Transverse colon (tissue), 4 donors: ENCODE measurements around the gene TMEFF1. TPM values are rescaled to one million over a fixed set of nuclear protein-coding genes. Genes with fewer than 3 reads are reported as not detected.

Experiments
- DNase-seq: peaks from one replicate; pipeline ENCODE4 v3.0.0-alpha.2; 2019
- H3K27ac ChIP-seq, 4 donors: fragments of 200-600 bp; sonication (generic); 2 replicates each; pipeline ENCODE4 v1.5.1; 2016 to 2018; ENCODE audit warnings: inconsistent platforms in 4 of 4
- H3K27me3 ChIP-seq: fragments of 200-600 bp; sonication (generic); 2 replicates; pipeline ENCODE4 v1.5.1; 2017; ENCODE audit warnings: inconsistent platforms
- H3K36me3 ChIP-seq, 4 donors: fragments of 200-600 bp; sonication (generic); 2 replicates each; pipeline ENCODE4 v1.5.1; 2017 to 2019; ENCODE audit warnings: inconsistent platforms in 4 of 4
- H3K4me1 ChIP-seq, 4 donors: fragments of 200-600 bp; sonication (generic); 2 replicates each; pipeline ENCODE4 v1.5.1; 2017 to 2020; ENCODE audit warnings: inconsistent platforms in 4 of 4
- H3K4me3 ChIP-seq, 4 donors: fragments of 200-600 bp; sonication (generic); 1 replicate in 1 of 4; 2 replicates in 3 of 4; pipeline versions ENCODE4 v1.5.1 to v1.6.1; 2017 to 2019; ENCODE audit warnings: inconsistent platforms in 4 of 4
- H3K9me3 ChIP-seq, 2 donors: fragments of 200-600 bp; sonication (generic); 2 replicates each; pipeline ENCODE4 v1.5.1; 2017 to 2019; ENCODE audit warnings: inconsistent platforms in 2 of 2
- CTCF ChIP-seq, 5 experiments: fragments of 200-600 bp in 3 of 5; fragments of 450-650 bp in 2 of 5; sonication (generic) in 3 of 5; IDR thresholded peaks; 1 replicate in 2 of 5; 2 replicates in 3 of 5; pipeline ENCODE4 v1.5.1; 2016 to 2017; ENCODE audit warnings: antibody characterized with exemption in 5 of 5, inconsistent platforms in 3 of 5, mild to moderate bottlenecking in 2 of 5, moderate library complexity in 1 of 5
- EP300 ChIP-seq: sonication (generic); formaldehyde crosslinking; IDR thresholded peaks from one replicate; pipeline ENCODE4 v1.6.1; 2017; ENCODE audit warnings: antibody characterized with exemption, low read depth
- POLR2A ChIP-seq: fragments of 450-650 bp; IDR thresholded peaks from one replicate; pipeline ENCODE4 v1.6.1; 2016; ENCODE audit warnings: antibody characterized with exemption, mild to moderate bottlenecking, moderate library complexity
- POLR2AphosphoS5 ChIP-seq, 3 donors: sonication (generic); formaldehyde crosslinking; IDR thresholded peaks; one replicate each; pipeline ENCODE4 v1.6.1; 2016; ENCODE audit warnings: antibody characterized with exemption in 3 of 3
- WGBS, 2 donors: methylation state at CpG; one replicate each; pipeline ENCODE4 v1.1.5; 2018; ENCODE audit warnings: low coverage in 1 of 2; 5-methylcytosine and 5-hydroxymethylcytosine counted together
- in situ Hi-C, 4 donors: fragments of 200-750 bp; cut with MboI; loops; one replicate each; pipeline versions ENCODE4 v1.15.0 to v1.15.1; 2017; ENCODE audit warnings: low sequenced_read_pairs in 3 of 4, low pct_ligation_motif_present in 1 of 4, low pct_unique_long_range_greater_than_20kb in 1 of 4
- intact Hi-C: fragments of 100-400 bp; cut with DNase I; formaldehyde crosslinking; loops from one replicate; pipeline ENCODE4 v1.15.1; 2023; ENCODE audit warnings: low total_unique reads
- total RNA-seq, 4 donors: library from RNA; depleted of rRNA; stranded (reverse); fragments of >200 nt; gene quantifications; one replicate each; pipeline ENCODE4 v1.1.0, GENCODE V29; 2016

The TMEFF1 gene, protein sequence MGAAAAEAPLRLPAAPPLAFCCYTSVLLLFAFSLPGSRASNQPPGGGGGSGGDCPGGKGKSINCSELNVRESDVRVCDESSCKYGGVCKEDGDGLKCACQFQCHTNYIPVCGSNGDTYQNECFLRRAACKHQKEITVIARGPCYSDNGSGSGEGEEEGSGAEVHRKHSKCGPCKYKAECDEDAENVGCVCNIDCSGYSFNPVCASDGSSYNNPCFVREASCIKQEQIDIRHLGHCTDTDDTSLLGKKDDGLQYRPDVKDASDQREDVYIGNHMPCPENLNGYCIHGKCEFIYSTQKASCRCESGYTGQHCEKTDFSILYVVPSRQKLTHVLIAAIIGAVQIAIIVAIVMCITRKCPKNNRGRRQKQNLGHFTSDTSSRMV
- total RNA-seq = not detected

GRCh38 chr9:100472788-100473275 lies at the start of gene TMEFF1:
Gene TMEFF1, plus strand, starts transcription at chr9:100473149. Its CDS starts 396 bp downstream, at chr9:100473545.
- Histone ChIP-seq H3K27ac (no peak within 1 kb of the TSS), H3K9me3 (no peaks in the 10 kb centered on the region), H3K27me3 (peaks cover 31% of the 10 kb centered on the region), H3K4me3 (peak within 1 kb of the TSS; percentile 48 to 65 (median 55)), H3K36me3 (no peaks in the 10 kb centered on the region), H3K4me1 (peaks cover 0 to 11% (median 11%) of the 10 kb centered on the region in 4 donors)
- TF ChIP-seq POLR2AphosphoS5 (IDR thresholded peaks at IDR 0.05) (no peak), EP300 (no peak), POLR2A (no peak), CTCF (IDR thresholded peaks at IDR 0.05) (no peak)
- DNase-seq = peak; percentile 27
- WGBS, 2 donors = 7 to 60% methylated on average over 1 to 10 of the region's 54 CpGs
- in situ Hi-C loops = no loop called here
- intact Hi-C loops = no loop called here

DNA sequence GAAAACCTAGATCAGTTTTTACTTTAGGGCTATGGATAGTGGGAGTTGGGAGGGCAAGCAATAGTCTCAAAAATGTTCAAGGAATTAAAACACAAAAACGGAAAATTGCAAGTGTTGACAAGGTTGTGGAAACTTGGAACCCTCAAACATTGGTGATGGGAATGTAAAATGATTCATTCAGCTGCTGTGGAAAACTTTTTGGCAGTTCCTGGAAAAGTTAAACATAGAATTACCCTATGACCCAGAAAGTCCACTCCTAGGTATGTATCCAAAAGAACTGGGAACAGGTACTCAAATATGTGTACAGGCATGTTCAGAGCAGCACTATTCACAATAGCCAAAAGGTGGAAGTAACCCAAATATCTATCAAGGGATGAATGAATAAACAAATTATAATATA lies 47.2 kb upstream of the TMEFF1 start:
- peaks cover 4 to 26% (median 20%) of the 10 kb centered on the region in 4 donors for H3K4me1 ChIP-seq
- 0 to 43% methylated on average over 1 of the region's 1 CpG for whole genome bisulfite sequencing, 2 donors
- H3K36me3 ChIP-seq = no peaks in the 10 kb centered on the region
- DNase-seq = no peak
- H3K27ac ChIP-seq = peak overlapping the region; percentile 82 to 91 (median 89)
- H3K27me3 ChIP-seq = no peaks in the 10 kb centered on the region
- no peak overlapping the region for H3K4me3 ChIP-seq
- intact Hi-C loops (no loop called here), in situ Hi-C loops (no loop called here)
- H3K9me3 ChIP-seq = no peaks in the 10 kb centered on the region
- peak in 1 of 3 donors; percentile 31 for TF ChIP-seq POLR2AphosphoS5 (IDR thresholded peaks at IDR 0.05)
- no peak for TF ChIP-seq EP300

DNA sequence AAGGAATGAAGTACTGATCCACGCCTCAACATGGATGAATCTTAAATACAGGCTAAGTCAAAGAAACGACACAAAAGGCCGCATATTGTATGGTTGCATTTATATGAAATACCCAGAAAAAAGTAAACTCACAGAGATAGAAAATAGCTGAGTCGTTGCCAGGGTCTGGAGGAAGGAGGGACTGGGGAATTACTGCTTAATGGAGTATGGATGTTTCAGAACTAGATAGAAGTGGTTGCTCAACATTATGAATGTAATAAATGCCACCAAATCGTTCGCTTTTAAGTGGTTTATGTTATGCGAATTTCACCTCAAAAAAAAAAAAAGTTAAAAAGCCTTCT lies 46.8 kb upstream of the TMEFF1 start:
- TF ChIP-seq CTCF (IDR thresholded peaks at IDR 0.05) = no peak
- TF ChIP-seq POLR2A = no peak
- TF ChIP-seq POLR2AphosphoS5 (IDR thresholded peaks at IDR 0.05) = no peak
- TF ChIP-seq EP300 = no peak
- H3K4me1 ChIP-seq = peaks cover 4 to 26% (median 20%) of the 10 kb centered on the region in 4 donors
- H3K9me3 ChIP-seq = no peaks in the 10 kb centered on the region
- no peaks in the 10 kb centered on the region for H3K36me3 ChIP-seq
- no peaks in the 10 kb centered on the region for H3K27me3 ChIP-seq
- peak overlapping the region; percentile 82 to 91 (median 89) for H3K27ac ChIP-seq
- 22 to 31% methylated on average over 7 of the region's 7 CpGs for WGBS, 2 donors
- in situ Hi-C loops = no loop called here
- H3K4me3 ChIP-seq = peak overlapping the region in 3 of 4 donors; percentile 55 to 70 (median 63)
- no peak for DNase-seq
- intact Hi-C loops = no loop called here

GRCh38 chr9:100426530-100427365 lies 46.2 kb upstream of the TMEFF1 start, which contains the start of gene MSANTD3:
Gene MSANTD3, plus strand, starts transcription at chr9:100427143. Its CDS starts 14,796 bp downstream, at chr9:100441939.
- intact Hi-C loops = no loop called here
- H3K36me3 ChIP-seq = no peaks in the 10 kb centered on the region
- peak; percentile 68 for DNase-seq
- 0 to 1% methylated on average over 2 to 70 of the region's 80 CpGs for WGBS, 2 donors
- in situ Hi-C loops = no loop called here
- H3K27me3 ChIP-seq = no peaks in the 10 kb centered on the region
- H3K9me3 ChIP-seq = no peaks in the 10 kb centered on the region
- H3K27ac ChIP-seq = peak within 1 kb of the TSS; percentile 88 to 93 (median 92)
- H3K4me3 ChIP-seq = peak within 1 kb of the TSS; percentile 90 to 94 (median 92)
- H3K4me1 ChIP-seq = peaks cover 4 to 26% (median 20%) of the 10 kb centered on the region in 4 donors
- TF ChIP-seq POLR2A (no peak), EP300 (no peak), POLR2AphosphoS5 (IDR thresholded peaks at IDR 0.05) (peak in 1 of 3 donors; percentile 47), CTCF (IDR thresholded peaks at IDR 0.05) (peak in 2 of 5 experiments; percentile 10 to 28)
